Muscle of leg (tissue), 11 donors: ENCODE results near the gene UBE2O. TPM values are rescaled to one million over a fixed set of nuclear protein-coding genes. Genes with fewer than 3 reads are reported as not detected.
A peak's percentile ranks its signal among the peaks of the same experiment; 100 is the strongest.

ENCODE experiments used
- DNase-seq: peaks from one replicate; pipeline ENCODE4 v3.0.0; 2013
- H3K27ac ChIP-seq: one replicate; pipeline ENCODE4 v1.5.1; 2013; ENCODE audit warnings: mild to moderate bottlenecking, low read length, control low read depth
- H3K27me3 ChIP-seq: one replicate; pipeline ENCODE4 v1.6.1; 2013; ENCODE audit warnings: low read length; ENCODE audit not compliant: control insufficient read depth, insufficient read depth
- H3K36me3 ChIP-seq: one replicate; pipeline ENCODE4 v1.6.1; 2013; ENCODE audit warnings: low read length; ENCODE audit not compliant: control insufficient read depth, insufficient read depth
- H3K4me1 ChIP-seq: one replicate; pipeline ENCODE4 v1.6.1; 2013; ENCODE audit warnings: low read length; ENCODE audit not compliant: control insufficient read depth, insufficient read depth
- H3K4me3 ChIP-seq: one replicate; pipeline ENCODE4 v1.5.1; 2013; ENCODE audit warnings: low read length, control low read depth
- H3K9me3 ChIP-seq: replicated peaks from 2 replicates; pipeline ENCODE4 v1.6.1; 2013; ENCODE audit warnings: low read depth, low read length; ENCODE audit not compliant: control insufficient read depth
- WGBS: methylation state at CpG from one replicate; pipeline ENCODE4 v1.1.5; 2013; ENCODE audit warnings: missing lambda C conversion rate; ENCODE audit not compliant: insufficient coverage; 5-methylcytosine and 5-hydroxymethylcytosine counted together
- polyA plus RNA-seq, 8 donors: library from polyadenylated mRNA; unstranded; fragments of 120-200 nt; gene quantifications; one replicate each; pipeline versions ENCODE4 v1.2.1 to v1.2.3, GENCODE V29; 2013; ENCODE audit warnings: inconsistent platforms in 1 of 8, low replicate concordance in 1 of 8; ENCODE audit not compliant: insufficient read length in 8 of 8, insufficient read depth in 1 of 8
- total RNA-seq: library from RNA; stranded (reverse); fragments of 120-200 nt; gene quantifications from one replicate; pipeline ENCODE4 v1.2.4, GENCODE V29; 2013

Gene UBE2O
- total and polyA plus RNA-seq, 9 donors: 11.1 to 20.4 (median 16.9) TPM

- Histone ChIP-seq H3K9me3 (no peaks in the 10 kb centered on the region), H3K27ac (no peak overlapping the region), H3K4me1 (no peaks in the 10 kb centered on the region), H3K4me3 (no peak overlapping the region), H3K27me3 (no peaks in the 10 kb centered on the region), H3K36me3 (no peaks in the 10 kb centered on the region)
- WGBS: no CpG with 5 or more reads among the region's 1 CpG
- no peak for DNase-seq
These were observed 24.4 kb downstream of the UBE2O start for GRCh38 chr17:76428511-76428910.

GRCh38 chr17:76427501-76428231 lies 25.3 kb downstream of the UBE2O start:
- no peak for DNase-seq
- H3K4me1 ChIP-seq: no peaks in the 10 kb centered on the region

GRCh38 chr17:76426853-76427252 lies 26.1 kb downstream of the UBE2O start:
- WGBS: no CpG with 5 or more reads among the region's 3 CpGs
- Histone ChIP-seq H3K27ac (no peak overlapping the region), H3K4me3 (no peak overlapping the region), H3K4me1 (no peaks in the 10 kb centered on the region), H3K36me3 (no peaks in the 10 kb centered on the region), H3K27me3 (no peaks in the 10 kb centered on the region), H3K9me3 (no peaks in the 10 kb centered on the region)
- DNase-seq: no peak

More at GRCh38 chr17:76427501-76428231, 25.3 kb downstream of the UBE2O start:
- 65% methylated on average over 3 of the region's 8 CpGs for WGBS
- no peaks in the 10 kb centered on the region for H3K27me3 ChIP-seq
- H3K9me3 ChIP-seq: no peaks in the 10 kb centered on the region
- H3K4me3 ChIP-seq: no peak overlapping the region
- no peaks in the 10 kb centered on the region for H3K36me3 ChIP-seq
- peak overlapping the region; percentile 29 for H3K27ac ChIP-seq

DNA sequence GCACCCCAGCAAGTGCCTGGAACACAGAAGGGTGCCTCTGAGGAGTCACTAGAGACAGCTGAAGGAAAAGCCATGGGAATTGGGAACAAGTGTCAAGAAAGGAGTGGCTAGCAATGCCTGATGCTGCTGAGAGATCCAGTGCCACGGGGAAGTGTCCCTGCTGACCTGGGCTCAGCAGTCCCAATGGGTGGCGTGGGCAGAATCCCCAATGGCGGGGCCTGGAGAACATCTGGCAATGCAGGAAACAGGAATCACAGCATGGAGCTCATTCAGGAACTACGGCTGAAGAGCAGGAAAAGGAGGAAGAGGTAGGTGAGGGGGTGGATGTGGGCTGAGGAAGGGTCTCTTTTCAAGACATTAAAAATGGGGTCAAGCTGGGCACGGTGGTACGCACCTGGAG lies 30.1 kb downstream of the UBE2O start:
- Histone ChIP-seq H3K9me3 (no peaks in the 10 kb centered on the region), H3K27me3 (no peaks in the 10 kb centered on the region), H3K4me1 (peaks cover 17% of the 10 kb centered on the region), H3K36me3 (peaks cover 3% of the 10 kb centered on the region), H3K27ac (no peak overlapping the region), H3K4me3 (no peak overlapping the region)
- WGBS: 75% methylated on average over 6 of the region's 6 CpGs
- no peak for DNase-seq

DNA sequence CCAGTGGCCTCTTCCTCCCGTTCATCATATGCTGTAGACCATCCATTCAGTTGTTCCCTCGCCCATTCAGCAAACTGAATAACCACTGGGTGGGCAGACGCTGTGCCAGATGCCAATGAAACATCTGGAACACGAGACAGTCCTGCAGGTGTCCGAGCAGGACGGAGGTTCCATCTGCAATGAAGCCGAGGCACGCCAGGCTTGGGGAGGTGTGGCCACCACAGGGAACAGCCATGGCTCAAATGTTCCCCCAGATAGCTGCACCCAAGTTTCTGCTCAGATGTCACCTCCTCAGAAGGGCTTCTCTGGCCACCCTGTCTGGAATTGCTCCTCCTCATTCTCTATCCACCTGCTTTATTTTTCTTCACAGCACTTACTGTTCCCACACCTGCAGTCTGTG lies 30.5 kb downstream of the UBE2O start:
- H3K36me3 ChIP-seq: peaks cover 7% of the 10 kb centered on the region
- H3K27ac ChIP-seq: no peak overlapping the region
- peaks cover 17% of the 10 kb centered on the region for H3K4me1 ChIP-seq
- H3K4me3 ChIP-seq: no peak overlapping the region
- 87% methylated on average over 6 of the region's 8 CpGs for WGBS
- H3K27me3 ChIP-seq: no peaks in the 10 kb centered on the region
- no peaks in the 10 kb centered on the region for H3K9me3 ChIP-seq
- DNase-seq: no peak

DNA sequence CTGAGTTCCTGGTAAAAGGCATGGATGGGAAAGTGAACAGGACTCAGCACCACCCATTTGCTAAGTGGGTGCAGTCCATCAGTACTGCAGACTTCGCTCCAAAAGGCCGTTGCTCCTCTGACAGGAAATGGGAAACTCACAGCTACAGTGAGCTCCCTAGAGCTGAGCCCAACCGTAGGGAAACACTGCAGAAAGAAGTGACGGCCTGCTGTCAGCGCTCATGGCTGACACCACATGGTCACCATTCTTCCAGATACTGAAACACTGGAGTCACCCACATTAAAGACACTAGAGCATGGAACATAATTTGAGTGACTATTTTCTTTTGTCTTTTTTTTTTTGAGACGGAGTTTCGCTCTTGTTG lies 31.9 kb downstream of the UBE2O start:
- DNase-seq: peak; percentile 62
- H3K27me3 ChIP-seq: no peaks in the 10 kb centered on the region
- H3K36me3 ChIP-seq: peaks cover 15% of the 10 kb centered on the region
- no peak overlapping the region for H3K27ac ChIP-seq
- H3K4me1 ChIP-seq: peaks cover 25% of the 10 kb centered on the region
- 34% methylated on average over 4 of the region's 7 CpGs for WGBS
- no peaks in the 10 kb centered on the region for H3K9me3 ChIP-seq
- no peak overlapping the region for H3K4me3 ChIP-seq

DNA sequence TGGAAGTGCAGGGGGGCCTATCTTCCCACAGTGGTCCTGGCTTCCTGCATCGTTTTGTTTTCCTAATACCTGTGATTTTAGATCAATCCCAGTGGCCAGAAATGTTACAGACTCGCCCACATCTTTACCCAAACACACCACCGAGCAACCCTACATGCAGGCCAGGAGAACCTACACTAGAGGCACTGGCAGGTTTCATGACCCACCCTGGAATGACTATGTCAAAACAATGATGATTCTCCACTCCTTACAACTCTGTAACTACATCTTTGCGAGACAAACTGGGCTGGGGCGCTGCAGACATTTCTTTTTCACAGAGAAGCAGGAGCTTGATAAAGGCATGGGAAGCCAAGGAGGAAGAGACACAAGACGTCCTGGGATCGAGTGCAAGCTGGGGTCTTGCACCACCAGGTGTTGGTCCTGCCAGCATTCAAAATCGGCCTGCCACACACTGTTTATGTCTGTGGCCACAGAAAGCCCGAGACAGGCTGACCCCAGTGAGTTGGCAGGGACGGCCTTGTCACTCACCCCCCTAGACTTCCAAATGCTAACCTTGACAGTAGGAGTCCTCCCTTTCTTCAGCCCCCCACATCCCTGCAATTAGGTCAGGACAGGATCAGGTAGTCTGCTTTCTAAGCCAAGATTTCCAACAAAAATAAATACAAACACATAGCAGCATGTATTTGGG lies 32.5 kb downstream of the UBE2O start:
- WGBS: 58% methylated on average over 6 of the region's 10 CpGs
- Histone ChIP-seq H3K36me3 (peaks cover 15% of the 10 kb centered on the region), H3K27ac (peak overlapping the region; percentile 22), H3K27me3 (no peaks in the 10 kb centered on the region), H3K9me3 (no peaks in the 10 kb centered on the region), H3K4me3 (no peak overlapping the region), H3K4me1 (peaks cover 25% of the 10 kb centered on the region)
- no peak for DNase-seq

DNA sequence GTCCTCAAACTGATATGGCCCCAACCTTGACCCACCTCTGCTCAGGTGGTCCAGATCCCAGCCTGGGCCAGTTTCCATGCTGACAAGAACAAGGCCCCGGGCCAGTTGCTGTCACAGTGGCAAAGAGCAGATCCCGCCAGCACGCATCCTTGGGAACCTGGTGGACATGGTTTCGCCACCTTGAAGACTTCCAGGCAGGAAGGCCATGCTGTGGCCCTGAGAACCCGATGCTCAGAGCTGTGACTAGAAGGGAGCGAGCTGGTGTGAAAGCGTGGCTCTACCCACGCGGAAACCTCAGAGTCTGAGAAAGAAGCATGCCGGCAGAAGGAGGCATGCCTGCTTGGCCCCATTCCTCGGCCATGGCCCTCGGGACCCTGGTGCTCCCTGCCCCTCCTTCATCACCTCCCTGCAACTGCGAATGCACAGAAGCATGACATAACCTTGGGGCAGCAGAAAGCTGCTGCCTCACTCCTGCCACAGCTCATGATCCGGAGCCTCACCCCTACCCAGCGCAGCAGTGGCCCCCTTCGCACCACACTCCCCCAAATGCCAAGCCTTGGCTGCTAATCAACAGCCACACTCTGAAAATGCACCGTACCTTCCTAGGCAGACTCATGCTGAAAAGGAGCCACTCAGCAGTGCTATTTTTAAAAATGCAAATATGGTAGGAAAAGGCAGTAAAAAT lies 33.2 kb downstream of the UBE2O start:
- Histone ChIP-seq H3K9me3 (no peaks in the 10 kb centered on the region), H3K4me3 (no peak overlapping the region), H3K27me3 (no peaks in the 10 kb centered on the region), H3K4me1 (peaks cover 32% of the 10 kb centered on the region), H3K36me3 (peaks cover 15% of the 10 kb centered on the region), H3K27ac (no peak overlapping the region)
- DNase-seq: no peak
- WGBS: 80% methylated on average over 16 of the region's 17 CpGs

GRCh38 chr17:76417499-76418143 lies 35.3 kb downstream of the UBE2O start:
- Histone ChIP-seq H3K27me3 (no peaks in the 10 kb centered on the region), H3K4me1 (peaks cover 40% of the 10 kb centered on the region), H3K36me3 (peaks cover 15% of the 10 kb centered on the region), H3K4me3 (no peak overlapping the region), H3K9me3 (no peaks in the 10 kb centered on the region), H3K27ac (no peak overlapping the region)
- WGBS: 35% methylated on average over 5 of the region's 11 CpGs
- DNase-seq: no peak

DNA sequence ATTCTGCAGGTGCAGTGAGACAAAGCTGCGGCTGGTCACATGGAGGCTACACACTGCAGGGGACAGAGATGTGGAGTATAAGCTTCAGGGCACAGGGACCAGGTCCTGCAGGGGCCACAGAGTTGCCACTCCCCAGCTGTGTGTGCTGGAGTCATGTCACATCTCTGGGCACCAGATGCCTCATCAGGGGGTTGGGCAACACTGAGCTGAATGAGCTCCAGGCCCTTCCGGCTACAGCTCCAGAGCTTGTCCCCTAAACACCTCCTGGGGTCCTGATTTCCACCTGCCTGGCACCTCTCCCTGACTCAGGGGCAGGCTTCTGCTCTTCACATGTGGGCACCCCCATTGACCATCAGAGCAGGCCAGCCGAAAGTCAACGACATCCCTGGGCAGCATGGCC lies 36.1 kb downstream of the UBE2O start:
- Histone ChIP-seq H3K9me3 (no peaks in the 10 kb centered on the region), H3K36me3 (peaks cover 15% of the 10 kb centered on the region), H3K27me3 (no peaks in the 10 kb centered on the region), H3K4me3 (no peak overlapping the region), H3K27ac (no peak overlapping the region), H3K4me1 (peaks cover 40% of the 10 kb centered on the region)
- WGBS: 92% methylated on average over 4 of the region's 4 CpGs
- DNase-seq: no peak
